GM03348 (cell line): ENCODE measurements around the gene NLRP9.
"Not testable (repeated sequence)": the region's sequence is repeated elsewhere in the genome, so short reads cannot be mapped to it uniquely, and the experiment has no call there.

Experiments
- DNase-seq: peaks from one replicate; pipeline ENCODE4 v3.0.0; 2012; ENCODE audit warnings: low spot score

The NLRP9 gene

DNA sequence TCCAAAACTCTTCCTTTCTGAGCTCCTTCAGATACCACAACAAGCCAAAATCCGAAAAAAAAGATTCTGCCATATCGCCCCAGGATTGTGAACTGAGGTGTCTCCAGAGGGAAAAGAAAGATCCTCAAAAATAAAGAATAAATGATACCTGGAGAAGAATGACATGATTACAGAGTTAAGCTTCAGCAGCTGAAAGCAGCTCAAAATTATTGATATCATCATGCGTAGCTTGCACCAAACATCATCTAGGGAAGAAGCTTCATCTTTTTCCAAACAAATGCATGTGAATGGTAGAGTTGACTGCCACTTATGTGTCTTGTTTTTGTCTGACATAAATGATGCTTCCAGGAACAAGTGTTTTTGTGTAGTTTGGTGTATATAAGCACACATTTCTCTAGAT, at the start of gene NLRP9:
NLRP9 (minus strand) TSS at position 101 of the 400 bp plus-strand sequence; CDS start at position 73, 28 bp downstream.
- DNase-seq: no peak

DNA sequence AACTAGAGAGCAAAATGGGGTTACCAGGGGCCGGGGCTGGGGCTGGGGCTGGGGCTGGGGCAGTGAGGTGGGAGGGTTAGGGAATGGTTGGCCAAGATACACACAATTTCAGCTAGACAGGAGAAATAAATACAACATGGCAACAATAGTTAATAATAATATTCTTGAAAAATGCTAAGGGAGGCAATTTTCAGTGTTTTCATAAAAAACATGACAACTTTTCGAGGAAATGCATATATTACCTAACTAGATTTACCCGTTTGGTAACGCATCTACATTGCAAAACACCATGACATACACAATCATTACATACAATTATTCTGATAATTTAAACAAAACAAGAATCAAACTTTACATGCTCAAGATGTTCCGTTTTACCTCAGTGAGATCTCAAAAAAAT, 42.9 kb upstream of the NLRP9 start:
- no peak for DNase-seq

DNA sequence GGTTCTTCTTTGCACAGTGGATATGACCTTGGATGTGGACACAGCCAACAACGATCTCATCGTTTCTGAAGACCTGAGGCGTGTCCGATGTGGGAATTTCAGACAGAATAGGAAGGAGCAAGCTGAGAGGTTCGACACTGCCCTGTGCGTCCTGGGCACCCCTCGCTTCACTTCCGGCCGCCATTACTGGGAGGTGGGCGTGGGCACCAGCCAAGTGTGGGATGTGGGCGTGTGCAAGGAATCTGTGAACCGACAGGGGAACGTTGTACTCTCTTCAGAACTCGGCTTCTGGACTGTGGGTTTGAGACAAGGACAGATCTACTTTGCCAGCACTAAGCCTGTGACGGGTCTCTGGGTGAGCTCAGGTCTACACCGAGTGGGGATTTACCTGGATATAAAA, 40.1 kb upstream of the NLRP9 start:
- no peak for DNase-seq

DNA sequence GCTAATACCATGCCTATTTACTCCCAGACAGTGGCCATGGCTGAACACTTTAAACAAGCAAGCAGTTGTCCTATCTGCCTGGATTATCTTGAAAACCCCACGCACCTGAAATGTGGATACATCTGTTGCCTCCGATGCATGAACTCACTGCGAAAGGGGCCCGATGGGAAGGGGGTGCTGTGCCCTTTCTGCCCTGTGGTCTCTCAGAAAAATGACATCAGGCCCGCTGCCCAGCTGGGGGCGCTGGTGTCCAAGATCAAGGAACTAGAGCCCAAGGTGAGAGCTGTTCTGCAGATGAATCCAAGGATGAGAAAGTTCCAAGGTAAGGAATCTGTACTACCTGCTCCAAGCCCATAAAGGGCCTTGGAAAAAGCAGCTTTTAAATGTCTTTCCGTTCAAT, 39.3 kb upstream of the NLRP9 start:
- DNase-seq: no peak

GRCh38 chr19:55769632-55770031, 31.4 kb upstream of the NLRP9 start:
- not testable (repeated sequence) for DNase-seq

DNA sequence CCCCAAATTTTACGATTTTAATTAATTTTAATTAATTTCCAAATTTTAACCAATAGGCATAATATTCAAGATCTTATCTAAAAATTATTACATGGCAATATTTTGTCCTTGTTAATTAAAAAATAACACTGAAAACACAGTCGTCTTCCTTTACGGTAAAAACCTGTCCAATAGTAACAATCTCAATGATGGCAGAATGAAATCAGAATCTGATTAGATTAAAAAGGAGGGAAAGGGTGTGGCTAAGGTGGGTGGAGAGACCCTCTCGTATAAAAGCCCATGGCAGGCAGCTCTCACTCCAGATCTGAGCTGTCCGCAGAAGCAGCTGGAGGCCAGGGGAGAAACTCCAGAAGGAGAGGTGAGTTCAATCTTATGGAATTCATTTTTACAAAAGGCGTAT, 30.6 kb upstream of the NLRP9 start, which contains the start of gene RFPL4AL1:
RFPL4AL1 (plus strand) TSS at position 301 of the 400 bp plus-strand sequence. CDS start 2,687 bp downstream, outside the sequence.
- DNase-seq: not testable (repeated sequence)

DNA sequence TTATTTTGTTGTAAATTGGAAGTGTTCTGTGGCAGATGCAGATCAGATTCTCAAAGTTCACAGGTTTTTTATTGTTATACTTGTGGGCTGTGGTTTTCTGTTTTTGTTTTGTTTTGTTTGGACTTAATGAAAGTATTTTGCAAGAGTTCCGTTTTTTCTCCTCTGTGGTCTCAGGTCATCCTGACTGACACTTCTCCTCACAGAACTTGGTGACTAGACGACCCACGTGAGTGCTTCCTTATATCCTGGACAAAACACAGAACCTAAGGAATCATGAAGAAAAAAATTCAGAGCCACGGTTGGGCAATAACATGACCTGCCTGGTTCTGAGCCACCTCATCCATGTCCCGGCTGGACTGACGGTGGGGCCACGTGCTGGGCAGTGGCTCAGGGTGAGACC, 28.3 kb upstream of the NLRP9 start:
- no peak for DNase-seq

- DNase-seq: not testable (repeated sequence)
Observed at GRCh38 chr19:55758797-55759196, 20.6 kb upstream of the NLRP9 start, which contains the start of gene RFPL4A. Gene RFPL4A (plus strand): TSS chr19:55759097. CDS start chr19:55761801, 2,704 bp downstream.

GRCh38 chr19:55756808-55757207, 18.6 kb upstream of the NLRP9 start:
- not testable (repeated sequence) for DNase-seq

DNA sequence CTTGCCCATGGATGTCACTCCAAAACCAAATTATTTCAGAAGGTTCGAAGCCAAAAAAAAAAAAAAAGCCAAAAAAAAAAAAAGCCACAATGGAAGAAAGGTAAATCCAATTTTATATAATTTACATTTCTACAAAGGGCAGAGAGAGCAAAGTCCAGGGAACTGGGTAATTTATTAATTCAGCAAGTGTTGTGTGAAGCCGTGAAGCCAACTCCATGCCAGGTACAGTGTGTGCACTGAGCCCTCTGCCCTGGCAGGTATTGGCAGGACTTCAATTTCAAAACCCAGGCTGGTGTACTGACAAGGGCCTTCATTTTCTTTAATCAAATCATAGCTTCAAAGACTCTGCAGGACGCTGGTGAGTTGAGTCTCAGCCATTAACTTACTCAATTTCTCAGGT, 15.2 kb upstream of the NLRP9 start:
- DNase-seq: no peak

- no peak for DNase-seq
Observed at GRCh38 chr19:55750715-55751114, 12.5 kb upstream of the NLRP9 start.

- not testable (repeated sequence) for DNase-seq
Observed at GRCh38 chr19:55730378-55730777, 7.8 kb downstream of the NLRP9 start.

- DNase-seq: no peak
Observed at GRCh38 chr19:55723491-55723890, 14.7 kb downstream of the NLRP9 start.

- no peak for DNase-seq
Observed at GRCh38 chr19:55720801-55721200, 17.4 kb downstream of the NLRP9 start.

- DNase-seq: no peak
Observed at GRCh38 chr19:55720214-55720746, 17.9 kb downstream of the NLRP9 start.

DNA sequence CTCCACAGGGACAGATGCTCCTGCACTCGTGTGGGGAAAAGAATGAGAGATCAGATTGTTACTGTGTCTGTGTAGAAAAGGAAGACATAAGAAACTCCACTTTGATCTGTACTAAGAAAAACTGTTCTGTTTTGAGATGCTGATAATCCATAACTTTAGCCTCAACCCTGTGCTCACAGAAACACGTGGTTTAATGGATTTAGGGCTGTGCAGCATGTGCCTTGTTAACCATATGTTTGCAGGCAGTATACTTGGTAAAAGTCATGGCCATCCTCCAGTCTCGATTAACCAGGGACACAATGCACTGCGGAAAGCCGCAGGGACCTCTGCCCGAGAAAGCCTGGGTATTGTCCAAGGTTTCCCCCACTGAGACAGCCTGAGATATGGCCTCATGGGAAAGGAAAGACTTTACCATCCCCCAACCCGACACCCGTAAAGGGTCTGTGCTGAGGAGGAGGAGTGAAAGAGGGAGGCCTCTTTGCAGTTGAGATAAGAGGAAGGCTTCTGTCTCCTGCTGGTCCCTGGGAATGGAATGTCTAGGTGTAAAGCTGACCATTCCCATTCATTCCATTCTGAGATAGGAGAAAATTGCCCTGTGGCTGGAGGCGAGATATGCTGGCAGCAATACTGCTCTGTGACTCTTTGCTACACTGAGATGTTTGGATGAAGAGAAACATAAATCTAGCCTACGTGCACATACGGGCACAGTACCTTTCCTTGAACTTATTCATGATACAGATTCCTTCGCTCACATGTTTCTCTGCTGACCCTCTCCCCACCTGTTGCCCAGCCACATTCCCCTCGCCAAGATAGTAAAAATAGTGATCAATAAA, 20.1 kb downstream of the NLRP9 start:
- not testable (repeated sequence) for DNase-seq

DNA sequence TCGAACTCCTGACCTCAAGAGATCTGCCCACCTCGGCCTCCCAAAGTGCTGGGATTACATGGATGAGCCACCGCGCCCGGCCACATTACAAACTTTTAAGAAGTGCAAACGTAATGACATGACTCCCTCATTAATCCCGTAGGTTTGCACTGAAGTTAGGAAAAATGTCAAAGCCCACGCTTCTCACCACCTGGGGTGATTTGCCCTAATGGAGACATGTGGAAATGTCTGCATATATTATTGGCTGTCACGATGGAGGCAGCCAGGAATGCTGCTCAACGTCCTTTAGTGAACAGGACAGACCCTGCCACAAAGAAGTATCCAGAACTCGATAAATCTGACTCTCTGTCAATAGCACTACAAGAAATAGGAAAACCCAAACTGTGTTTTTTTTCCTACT, 21.0 kb downstream of the NLRP9 start:
- no peak for DNase-seq

- no peak for DNase-seq
Observed at GRCh38 chr19:55716531-55716930, 21.7 kb downstream of the NLRP9 start.

DNA sequence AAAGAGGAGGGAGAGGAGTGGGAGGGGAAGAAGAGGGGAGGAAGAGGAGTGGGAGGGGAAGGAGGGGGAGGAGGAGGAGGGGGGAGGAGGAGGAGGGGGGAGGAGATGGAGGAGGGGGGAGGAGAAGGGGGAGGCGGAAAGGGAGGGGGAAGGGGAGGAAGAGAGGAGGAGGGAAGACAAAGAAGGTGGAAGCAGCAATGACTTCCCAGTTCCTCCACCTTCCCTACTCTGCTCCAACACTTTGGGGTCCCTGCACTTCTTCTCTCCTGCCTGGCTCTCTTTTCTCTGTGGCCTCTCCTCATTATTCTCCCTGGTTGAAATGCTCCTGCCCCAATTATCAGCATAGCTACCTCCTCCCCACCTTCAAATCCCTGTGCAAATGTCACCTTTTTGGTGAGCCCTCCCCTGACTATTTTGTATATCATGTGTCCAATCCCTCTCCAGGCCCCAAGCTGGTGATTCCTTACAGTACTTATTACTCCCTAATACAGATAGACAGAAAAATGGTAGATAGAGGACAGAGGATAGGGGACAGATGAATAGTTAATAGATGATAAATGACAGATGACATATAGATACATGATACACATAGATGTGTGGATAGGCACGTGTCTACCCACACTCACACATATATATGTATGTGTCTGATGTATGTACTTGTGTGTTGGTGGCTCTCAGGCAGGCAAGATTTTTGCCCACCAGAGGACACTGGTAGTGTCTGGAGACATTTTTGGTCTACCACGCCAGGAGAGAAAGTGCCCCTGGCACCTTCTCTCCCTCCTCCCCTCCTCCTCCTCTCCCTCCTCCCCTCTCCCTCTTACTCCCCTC, 25.2 kb downstream of the NLRP9 start:
- DNase-seq: no peak

GRCh38 chr19:55711719-55712118, 26.5 kb downstream of the NLRP9 start:
- no peak for DNase-seq

GRCh38 chr19:55705972-55706371, 32.2 kb downstream of the NLRP9 start:
- no peak for DNase-seq

GRCh38 chr19:55704494-55705245, 33.5 kb downstream of the NLRP9 start:
- no peak for DNase-seq
